HFF-Myc (cell line): ENCODE measurements around the gene NLGN1.

Experiments used
- DNase-seq: peaks from one replicate; pipeline ENCODE4 v3.0.0-alpha.2; 2011; ENCODE audit warnings: low read depth; ENCODE audit errors: extremely low read depth
- H3K4me3 ChIP-seq: replicated peaks from 2 replicates; pipeline ENCODE4 v1.5.1; 2011; ENCODE audit warnings: low read depth, mild to moderate bottlenecking, control low read depth, low read length
- CTCF ChIP-seq: IDR thresholded peaks from 2 replicates; pipeline ENCODE4 v1.5.1; 2012; ENCODE audit warnings: mild to moderate bottlenecking, low read depth, low read length, control low read depth; ENCODE audit errors: missing control alignments

Gene NLGN1

DNA sequence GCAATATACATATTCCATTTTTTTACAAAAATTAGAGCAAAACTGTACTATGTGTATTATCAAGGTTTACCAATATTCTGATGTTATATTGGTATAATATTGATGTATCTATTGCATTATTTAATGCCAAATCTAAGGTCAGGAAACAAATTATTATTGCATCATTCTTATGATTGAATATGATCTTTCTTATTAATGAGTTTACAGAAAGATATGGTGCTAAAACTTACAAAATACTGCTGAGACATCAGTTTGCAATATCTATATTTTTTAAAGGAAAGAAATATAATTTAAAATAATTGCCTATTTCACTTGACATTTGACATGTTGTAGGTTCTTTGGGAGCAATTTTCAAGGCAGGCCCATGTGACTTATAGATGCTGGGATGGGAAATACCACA is 357.6 kb downstream of the NLGN1 start:
- H3K4me3 ChIP-seq: no peak overlapping the region
- no peak for TF ChIP-seq CTCF
- DNase-seq: no peak

DNA sequence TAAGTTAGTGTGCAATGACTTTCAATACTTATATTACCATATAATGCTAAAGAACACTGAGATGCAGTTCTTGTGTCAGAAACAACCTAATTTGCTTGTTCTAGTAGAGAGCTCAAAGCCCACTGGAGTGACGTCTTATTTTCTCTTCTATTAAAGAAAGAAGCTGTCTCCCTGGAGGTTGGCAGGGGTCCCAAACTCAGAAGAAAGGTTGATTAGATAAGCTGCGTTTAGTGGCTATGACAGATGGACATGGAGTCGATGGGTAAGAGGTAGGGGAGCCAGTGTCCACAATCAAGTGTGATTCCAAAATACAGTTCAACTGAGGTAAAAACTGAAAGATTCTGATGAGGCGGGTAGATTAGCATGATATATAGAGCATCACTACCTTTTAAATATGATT is 363.6 kb downstream of the NLGN1 start:
- H3K4me3 ChIP-seq: no peak overlapping the region
- no peak for TF ChIP-seq CTCF
- no peak for DNase-seq

DNA sequence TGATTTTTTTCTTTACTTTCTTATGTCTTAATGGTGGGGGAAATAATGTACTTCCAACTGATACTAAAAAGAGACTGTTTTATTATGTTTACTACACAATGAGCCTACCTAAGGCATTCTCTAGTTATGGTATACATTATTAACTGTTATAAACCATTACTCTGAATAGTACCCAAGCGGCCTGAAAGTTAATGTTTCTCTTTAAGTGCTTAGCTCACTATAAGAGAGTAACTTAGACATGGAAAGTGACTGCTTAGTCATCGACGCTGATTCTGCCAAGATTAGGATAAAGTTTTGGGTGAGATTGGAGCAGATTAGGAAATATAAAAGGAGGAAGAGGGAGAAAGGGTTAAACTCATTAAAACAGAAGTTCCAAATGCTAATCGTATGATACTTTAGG is 365.0 kb downstream of the NLGN1 start:
- no peak overlapping the region for H3K4me3 ChIP-seq
- no peak for TF ChIP-seq CTCF
- DNase-seq: no peak

DNA sequence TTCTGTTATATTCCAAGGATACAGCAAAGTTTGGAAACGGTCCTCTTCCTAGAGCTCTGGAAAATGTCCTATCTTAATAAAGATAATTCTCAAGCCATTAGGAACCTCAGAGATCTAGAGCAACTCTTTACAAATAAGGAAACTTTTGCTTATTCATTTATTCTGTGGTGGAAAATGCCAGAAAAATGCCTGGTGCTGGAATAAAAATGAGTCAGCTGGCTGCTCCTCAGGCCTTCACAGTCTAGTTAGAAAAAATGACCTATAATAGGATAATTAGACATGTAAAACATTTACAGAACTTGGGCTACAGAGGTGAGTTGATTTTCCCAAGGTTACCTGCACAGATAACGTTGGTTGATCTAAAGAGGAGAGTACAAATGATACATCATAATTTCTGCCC is 372.5 kb downstream of the NLGN1 start:
- TF ChIP-seq CTCF: no peak
- DNase-seq: no peak
- no peak overlapping the region for H3K4me3 ChIP-seq

- no peak for TF ChIP-seq CTCF
- no peak overlapping the region for H3K4me3 ChIP-seq
- DNase-seq: no peak
These were observed 373.4 kb downstream of the NLGN1 start for GRCh38 chr3:173770796-173771573.

DNA sequence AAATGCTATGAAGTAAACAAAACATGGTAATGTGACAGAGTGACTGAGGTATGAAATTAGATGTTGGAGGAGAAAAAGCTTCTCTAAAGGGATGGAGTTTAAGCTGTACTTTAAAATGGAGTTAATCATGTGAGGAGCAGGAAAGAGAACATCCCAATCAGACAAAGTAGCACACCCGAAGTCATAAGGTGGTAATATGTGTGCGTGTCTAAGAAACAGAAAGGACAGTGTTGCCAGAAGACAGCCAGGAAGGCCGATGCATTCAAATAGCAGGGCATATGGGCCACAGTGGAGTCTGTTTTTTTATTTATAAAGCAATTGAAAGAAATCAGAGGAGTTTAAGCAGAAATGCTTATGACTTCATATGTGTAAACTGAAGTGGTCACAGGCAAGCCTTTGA is 376.3 kb downstream of the NLGN1 start:
- H3K4me3 ChIP-seq: no peak overlapping the region
- TF ChIP-seq CTCF: no peak
- DNase-seq: no peak

GRCh38 chr3:173774294-173774693 is 376.8 kb downstream of the NLGN1 start:
- TF ChIP-seq CTCF: no peak
- H3K4me3 ChIP-seq: no peak overlapping the region
- DNase-seq: no peak
